GM18951 (cell line): Measurements from ENCODE around the gene LIMS3.
"Not testable (repeated sequence)": the region's sequence is repeated elsewhere in the genome, so short reads cannot be mapped to it uniquely, and the experiment has no call there.

Experiments
- in situ Hi-C: fragments of 300-500 bp; cut with MboI; formaldehyde crosslinking; loops from one replicate; pipeline ENCODE4 v1.12.0; 2022; ENCODE audit warnings: low sequenced_read_pairs, mixed read lengths, inconsistent platforms; ENCODE audit not compliant: unreplicated experiment

LIMS3 gene

DNA sequence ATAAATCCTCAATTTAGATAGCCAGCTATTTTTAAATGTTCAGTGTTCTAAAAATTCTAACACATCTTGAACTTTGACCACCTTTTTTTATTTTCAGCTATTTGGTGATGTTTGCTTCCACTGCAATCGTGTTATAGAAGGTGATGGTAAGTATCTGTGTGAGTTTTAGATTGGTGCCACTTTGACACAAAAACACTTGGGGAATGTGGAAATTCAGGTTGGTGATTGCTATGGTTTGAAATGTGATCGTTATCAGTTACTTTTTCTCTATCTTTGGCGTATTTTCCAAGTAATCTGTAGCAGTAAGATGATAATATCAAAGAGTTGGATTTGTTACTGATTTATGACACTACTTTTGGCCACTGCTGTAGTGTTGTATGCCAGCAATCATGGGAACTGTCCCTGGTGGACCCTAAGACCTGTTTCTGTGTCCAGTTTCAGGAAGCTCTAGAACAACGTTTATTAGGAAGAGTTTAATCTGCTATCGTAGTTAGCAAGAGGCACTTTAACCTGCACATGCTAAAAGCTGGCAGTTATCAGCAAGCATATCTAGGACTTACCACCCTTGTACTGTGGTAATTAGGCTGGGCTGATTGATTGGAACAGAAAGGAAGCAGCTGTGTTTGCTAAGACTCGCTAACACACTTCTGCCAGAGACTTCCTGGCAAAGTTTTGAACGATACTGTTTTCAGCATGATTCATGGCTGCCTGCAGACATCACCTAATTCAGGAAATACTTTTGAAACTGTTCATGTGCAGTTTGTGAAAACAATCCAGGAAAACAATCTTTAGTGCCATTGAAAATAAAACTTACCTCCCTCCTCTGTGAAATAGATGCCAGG lies 23.3 kb downstream of the LIMS3 start:
- in situ Hi-C loops, result not testable (repeated sequence)

DNA sequence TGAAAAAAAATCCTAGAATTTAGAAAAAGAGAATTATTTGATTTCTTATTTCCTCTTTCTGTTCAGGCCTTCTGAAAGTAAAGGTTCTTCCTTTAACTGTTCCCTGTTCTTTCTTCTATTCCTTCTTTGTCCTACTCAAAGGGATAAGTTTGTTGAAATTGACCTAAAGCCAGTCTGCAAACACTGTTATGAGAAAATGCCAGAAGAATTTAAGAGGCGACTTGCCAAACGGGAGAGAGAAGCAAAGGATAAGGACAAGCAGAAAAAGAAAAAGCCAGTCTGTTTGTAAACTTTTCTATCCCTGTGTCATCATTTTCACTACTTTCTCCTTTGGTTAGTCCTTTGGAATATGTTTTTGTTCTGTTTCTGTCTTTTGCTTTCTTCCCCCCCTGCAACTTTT lies 26.0 kb downstream of the LIMS3 start:
- in situ Hi-C loops, result not testable (repeated sequence)

DNA sequence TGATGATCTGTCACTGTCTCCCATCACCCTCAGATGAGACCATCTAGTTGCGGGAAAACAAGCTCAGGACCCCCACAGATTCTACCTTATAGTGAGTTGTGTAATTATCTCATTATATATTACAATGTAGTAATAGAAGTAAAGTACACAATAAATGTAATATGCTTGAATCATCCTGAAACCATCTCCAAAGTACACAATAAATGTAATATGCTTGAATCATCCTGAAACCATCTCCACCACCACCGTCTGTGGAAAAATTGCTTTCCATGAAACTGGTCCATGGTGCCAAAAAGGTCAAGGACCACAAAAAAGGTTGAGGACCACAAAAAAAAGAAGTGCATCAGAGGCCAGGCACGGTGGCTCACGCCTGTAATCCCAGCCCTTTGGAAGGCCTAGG lies 29.3 kb downstream of the LIMS3 start:
- in situ Hi-C loops, result loop anchor here (25.0 kb wide), 1 partner anchor 284 kb away; the partner anchor contains the start of genes MTLN and NPHP1

DNA sequence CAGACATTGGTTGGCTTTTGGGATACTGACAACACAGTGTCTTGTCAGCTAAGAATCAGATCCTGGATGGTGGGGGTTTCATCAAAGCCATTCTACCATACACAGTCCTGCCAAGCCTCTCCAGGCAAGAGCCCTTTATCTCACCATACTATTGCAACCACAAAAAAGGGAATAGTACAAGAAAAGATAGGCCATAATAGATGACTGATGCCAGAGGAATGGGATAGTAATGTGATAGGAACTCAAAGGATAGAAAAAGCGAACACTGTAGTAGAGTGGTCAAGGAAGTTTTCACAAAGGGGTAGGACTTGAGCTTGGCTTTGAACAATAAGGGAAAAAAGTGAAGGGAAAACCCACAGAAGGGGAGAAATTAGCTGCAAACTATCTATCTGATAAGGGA lies 30.7 kb downstream of the LIMS3 start:
- in situ Hi-C loops, result loop anchor here (25.0 kb wide), 1 partner anchor 283 kb away; the partner anchor contains the start of genes MTLN and NPHP1

DNA sequence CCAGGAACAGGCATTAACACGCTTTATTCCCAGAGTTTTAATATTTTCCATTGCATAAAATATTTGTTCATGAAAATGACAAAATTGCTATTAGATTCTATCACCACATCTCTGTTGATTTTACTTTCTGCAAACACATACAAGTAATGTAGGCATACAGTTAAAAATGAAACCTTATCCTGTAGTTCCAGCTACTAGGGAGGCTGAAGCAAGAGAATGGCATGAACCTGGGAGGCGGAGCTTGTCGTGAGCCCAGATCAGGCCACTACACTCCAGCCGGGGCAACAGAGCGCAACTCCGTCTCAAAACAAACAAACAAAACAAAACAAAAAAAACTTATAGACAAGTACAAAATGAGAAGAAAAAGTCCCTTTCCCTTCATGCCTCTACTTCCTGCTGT lies 38.0 kb downstream of the LIMS3 start:
- in situ Hi-C loops, result loop anchor here (25.0 kb wide), 1 partner anchor 276 kb away; the partner anchor contains the start of genes MTLN and NPHP1

DNA sequence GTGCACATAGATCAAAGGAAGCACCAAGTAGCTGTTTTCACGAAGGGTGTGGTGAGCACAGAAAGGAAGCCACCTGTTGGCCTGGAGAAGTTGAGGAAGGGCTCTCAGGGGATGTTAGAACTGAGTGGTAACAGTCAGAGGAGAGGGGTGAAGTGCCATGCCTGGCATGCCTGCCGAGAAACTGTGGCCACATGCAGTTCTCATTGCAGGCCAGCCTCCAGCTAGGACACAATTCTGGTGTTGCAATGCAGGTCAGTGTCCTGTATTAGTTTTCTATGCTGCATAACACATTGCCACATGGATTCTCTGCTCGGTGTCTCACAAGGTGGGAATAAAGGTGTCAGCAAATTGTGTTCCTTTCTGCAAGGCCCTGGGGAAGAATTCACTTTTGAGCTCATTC lies 46.9 kb downstream of the LIMS3 start:
- in situ Hi-C loops, result loop anchor here (25.0 kb wide), 1 partner anchor 267 kb away; the partner anchor contains the start of genes MTLN and NPHP1

DNA sequence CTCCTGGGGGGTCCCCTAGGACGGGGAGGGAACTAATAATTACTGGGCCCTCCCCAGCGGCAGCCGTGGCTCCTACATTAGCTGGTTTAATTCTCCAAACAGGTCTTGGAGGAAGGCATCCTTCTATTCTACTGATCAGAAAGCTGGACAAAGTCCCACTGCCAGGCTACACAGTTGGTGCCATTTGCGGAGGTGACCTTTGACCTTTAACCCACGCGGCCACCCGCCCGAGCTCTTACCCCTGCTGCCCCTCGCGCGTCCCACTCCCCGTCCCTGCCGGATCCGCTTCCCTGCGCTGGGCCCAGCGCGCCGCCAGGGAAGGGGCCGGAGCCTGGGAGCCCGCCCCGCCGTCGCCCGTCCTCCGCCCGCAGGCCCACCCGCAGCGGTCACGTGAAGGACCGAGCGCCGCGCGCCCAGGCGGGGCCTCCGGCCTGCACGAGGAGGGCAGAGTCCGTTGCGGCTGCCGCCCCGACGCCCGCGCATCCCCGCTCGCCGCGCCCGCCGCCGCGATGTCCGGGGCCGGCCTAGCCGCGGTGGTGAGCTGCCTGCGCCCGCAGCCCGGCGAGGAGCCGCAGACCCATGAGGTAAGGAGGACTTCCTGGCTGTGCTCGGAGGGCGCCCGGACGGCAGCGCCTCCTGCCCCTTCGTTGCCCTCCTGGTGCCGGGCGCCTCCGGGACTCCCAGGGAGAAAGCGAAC lies 48.9 kb downstream of the LIMS3 start:
- in situ Hi-C loops, result loop anchor here (25.0 kb wide), 1 partner anchor 265 kb away; the partner anchor contains the start of genes MTLN and NPHP1

DNA sequence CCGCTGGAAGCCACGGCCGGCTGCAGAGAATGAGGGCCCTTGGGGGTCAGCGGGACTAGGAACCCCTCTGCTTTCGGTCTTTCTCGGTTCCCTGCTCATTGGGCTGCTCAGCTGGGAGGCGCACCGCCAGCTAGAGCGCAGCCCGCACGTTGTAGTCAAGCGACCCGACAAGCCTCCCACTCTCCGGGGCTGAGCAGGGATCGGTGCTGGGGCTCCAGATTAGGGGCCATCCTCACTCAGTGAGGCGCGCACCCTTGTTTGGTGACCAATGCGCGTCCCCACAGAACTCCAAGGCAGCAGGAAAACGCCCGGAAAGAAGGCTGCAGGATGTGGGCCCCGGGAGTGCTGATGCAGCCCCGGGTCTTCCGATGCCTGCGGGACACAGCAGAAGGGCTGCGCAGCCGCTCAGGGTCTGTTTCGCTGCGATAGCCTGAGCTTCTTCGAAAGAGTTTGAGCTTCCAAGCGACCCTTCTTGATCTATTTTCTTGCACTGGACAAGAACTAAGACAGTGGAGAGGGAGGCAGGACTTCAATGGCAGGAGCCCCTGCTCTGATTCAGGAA lies 49.6 kb downstream of the LIMS3 start:
- in situ Hi-C loops, result loop anchor here (25.0 kb wide), 1 partner anchor 264 kb away; the partner anchor contains the start of genes MTLN and NPHP1

DNA sequence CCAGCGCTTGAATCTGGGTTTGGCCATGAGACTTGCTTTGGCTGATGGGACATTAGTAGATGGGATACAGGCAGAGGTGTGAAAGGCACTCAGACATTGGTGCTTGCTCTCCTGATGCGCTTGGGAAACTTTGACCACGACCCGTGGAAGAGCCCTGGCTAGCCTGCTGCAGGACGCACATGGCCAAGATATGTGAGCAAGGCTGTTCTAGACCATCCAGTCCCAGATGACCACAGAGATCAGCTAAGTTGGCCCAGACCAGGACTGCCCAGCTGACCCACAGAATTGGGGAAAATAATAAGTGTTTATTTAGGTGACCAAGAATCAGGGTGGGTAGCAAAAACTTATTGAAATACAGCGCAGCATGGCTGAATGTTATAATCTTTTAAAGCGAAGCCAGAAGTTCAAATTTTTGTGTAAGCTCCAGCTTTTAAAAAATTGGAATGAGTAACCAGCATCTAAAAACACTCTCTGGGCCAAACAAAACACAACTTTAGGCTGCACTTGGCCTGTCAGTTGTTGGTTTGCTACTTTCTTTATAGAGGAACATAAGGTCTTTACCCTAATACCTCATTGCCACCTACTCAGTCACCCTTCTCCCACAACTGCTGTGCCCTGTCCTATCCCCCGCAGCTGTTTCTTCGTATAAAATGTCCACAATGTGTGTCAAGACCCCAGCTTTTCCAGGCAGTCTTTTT lies 51.8 kb downstream of the LIMS3 start:
- in situ Hi-C loops, result not testable (repeated sequence)

DNA sequence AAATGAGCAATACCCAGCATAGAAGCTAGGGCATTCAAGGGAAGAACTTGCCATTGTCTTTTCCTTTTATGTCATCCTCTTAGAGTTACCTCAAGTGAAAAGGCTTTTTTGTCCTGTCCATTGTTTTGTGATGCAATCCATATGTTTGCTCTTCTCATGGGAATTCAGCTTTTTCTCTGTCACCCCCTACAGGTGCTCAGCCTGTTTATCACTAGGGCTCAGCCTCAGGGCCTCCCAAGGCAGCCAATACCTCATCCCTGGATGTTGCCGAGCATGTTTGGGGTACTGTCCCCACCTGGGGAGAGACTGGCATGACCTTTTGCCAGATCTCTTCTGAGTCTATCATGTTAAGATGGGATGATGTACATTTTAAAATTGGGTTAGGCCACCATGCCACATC lies 65.5 kb downstream of the LIMS3 start:
- in situ Hi-C loops, result not testable (repeated sequence)

DNA sequence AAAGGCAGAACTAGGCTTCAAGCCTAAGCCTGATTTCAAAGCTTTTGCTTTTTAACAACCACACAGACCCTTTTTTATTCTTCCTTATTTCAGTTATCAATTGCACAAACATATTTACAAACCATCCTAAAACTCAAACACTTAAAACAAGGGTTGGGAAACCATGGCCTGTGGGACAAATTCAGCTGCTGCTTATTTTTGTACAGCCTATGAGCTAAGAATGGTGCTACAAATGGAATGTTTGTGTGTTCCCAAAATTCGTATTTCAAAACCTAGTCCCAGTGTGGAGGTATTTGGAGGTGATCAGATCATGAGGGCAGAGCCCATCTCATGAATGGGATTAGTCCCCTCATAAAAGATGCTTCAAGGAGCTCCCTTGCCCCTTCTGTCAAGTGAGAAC lies 67.0 kb downstream of the LIMS3 start:
- in situ Hi-C loops, result not testable (repeated sequence)

DNA sequence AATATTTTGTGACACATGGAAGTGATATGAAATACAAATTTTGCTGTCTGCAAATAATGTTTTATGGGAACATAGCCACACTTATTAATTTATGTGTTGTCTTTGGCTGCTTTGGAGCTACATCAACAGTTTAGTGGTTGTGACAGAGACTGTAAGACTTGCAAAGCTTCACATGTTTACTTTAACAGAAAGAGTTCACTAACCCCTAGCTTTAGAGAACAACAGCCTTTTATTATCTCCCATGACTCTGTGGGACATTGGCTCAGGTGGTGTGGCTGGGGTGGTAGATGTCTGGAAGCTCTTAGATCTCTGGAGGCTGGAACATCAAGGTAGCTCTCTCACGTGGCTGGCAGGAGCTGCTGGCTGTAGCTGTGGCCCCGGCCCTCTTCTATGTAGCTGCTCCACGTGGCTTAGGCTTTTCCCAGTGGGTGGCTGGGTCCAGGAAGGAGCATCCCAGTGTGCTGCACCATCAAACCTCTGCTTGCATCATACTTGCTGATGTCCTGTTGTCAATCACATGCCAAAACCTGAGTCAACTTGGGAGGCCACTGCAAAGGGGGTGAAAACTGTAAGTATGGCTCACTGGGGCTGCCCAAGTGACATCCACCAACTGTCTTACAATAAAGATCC lies 67.7 kb downstream of the LIMS3 start:
- in situ Hi-C loops, result not testable (repeated sequence)

DNA sequence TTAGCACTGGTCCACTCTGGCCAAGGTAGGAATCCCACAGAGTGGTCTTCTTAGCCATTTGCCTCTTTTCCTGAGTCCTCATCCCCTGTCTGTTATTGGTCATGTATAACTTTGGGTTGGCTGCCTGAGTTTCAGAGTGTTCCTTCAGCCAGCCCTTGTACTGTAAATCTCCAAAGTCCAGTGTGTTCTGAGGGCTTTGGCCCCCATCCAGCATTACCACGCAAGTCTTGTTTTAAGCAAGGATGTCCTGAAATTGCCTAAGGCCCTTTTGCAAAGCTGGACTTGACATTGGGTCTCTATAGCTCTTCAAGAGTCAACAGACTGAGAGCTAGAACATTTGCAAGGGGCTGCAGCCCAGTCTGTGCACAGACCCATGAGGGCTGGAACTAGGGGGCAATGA lies 68.4 kb downstream of the LIMS3 start:
- in situ Hi-C loops, result not testable (repeated sequence)

DNA sequence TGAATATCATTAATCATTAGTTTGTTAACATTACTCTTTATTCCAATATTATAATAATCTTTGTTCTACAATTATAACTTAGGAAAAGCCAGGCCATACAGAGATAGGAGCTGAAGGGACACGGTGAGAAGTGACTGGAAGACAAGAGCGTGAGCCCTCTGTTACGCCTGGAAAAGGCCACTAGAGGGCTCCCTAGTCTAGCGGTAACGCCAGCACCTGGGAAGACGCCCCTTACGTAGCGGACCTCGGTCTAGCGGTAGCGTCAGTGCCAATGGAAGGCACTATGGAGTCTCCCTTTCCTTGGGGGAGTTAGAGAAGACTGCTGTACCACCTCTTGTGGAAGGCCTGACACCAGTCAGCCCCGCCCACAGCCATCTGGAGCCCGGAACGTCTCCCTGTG lies 71.4 kb downstream of the LIMS3 start:
- in situ Hi-C loops, result not testable (repeated sequence)

DNA sequence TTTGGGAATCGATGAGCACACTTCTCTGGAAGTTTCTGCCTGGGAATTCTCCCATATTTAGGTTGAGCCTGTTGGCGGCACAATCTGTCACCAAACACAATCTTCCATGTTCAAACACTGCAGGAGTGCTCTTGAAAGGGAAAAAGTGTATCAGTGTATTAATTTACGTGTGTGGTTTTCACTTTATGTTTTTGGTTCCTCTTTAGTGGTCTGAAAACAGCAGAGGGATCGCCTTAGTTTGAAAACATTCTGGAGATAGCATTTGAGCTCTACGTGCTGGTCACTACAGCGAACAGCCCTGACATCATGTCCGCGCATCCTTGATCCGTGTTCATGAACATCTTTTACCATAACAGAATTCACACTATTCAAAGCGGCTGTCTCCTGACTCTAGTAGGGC lies 73.2 kb downstream of the LIMS3 start:
- in situ Hi-C loops, result not testable (repeated sequence)
